ENCODE results near the gene APOBEC3C. TPM values are rescaled to one million over a fixed set of nuclear protein-coding genes. Genes with fewer than 3 reads are reported as not detected.
"Not testable (repeated sequence)": the region's sequence is repeated elsewhere in the genome, so short reads cannot be mapped to it uniquely, and the experiment has no call there.

APOBEC3C gene
- total RNA-seq, 4 donors from 2014 or later: 8.3 to 14.4 (median 9.0) TPM

GRCh38 chr22:38974826-38975175 lies 39.3 kb upstream of the APOBEC3C start:
- Histone ChIP-seq H3K9me3 (no peaks in the 10 kb centered on the region), H3K27me3 (no peaks in the 10 kb centered on the region), H3K4me1 (peaks cover 0 to 22% of the 10 kb centered on the region in 2 donors), H3K27ac (peak overlapping the region in 2 of 3 donors; percentile 67 to 77), H3K36me3 (no peaks in the 10 kb centered on the region), H3K4me3 (replicated peaks in 1 of 3) (no peak overlapping the region)
- intact Hi-C loops (cut with DNase I): no loop called here
- DNase-seq: peak; percentile 79 to 86
- no peak for TF ChIP-seq CTCF (IDR thresholded peaks at IDR 0.05)
- TF ChIP-seq POLR2A (IDR thresholded peaks at IDR 0.05): no peak
- 65% methylated on average over 7 of the region's 7 CpGs for WGBS, 2 donors

- H3K36me3 ChIP-seq; H3K4me3 ChIP-seq (replicated peaks in 1 of 3); H3K9me3 ChIP-seq; H3K27ac ChIP-seq; H3K27me3 ChIP-seq; intact Hi-C loops (cut with DNase I); DNase-seq: not testable (repeated sequence)
- H3K4me1 ChIP-seq: peaks cover 0 to 33% of the 10 kb centered on the region in 2 donors
- WGBS, 2 donors: 94 to 99% methylated on average over 4 of the region's 4 CpGs
These were observed 36.8 kb upstream of the APOBEC3C start for GRCh38 chr22:38977289-38977688.

DNA sequence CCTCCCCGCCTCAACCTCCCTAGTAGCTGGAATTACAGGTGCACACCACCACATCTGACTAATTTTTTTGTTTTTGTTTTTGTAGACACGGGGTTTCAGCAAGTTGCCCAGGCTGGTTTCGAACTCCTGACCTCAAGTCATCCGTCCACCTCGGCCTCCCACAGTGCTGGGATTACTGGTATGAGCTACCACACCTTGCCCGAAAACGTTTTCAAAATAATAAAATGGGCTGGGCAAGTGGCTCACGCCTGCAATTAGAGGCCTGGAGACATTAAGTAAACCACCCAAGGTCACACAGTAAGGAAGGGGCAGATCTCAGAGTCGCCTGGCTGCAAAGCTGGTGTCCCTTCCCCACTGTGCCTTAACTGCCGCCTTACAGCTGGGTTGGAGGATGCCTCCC lies 33.5 kb upstream of the APOBEC3C start:
- 79 to 81% methylated on average over 10 of the region's 10 CpGs for WGBS, 2 donors
- not testable (repeated sequence) for DNase-seq; H3K36me3 ChIP-seq; H3K4me3 ChIP-seq (replicated peaks in 1 of 3); H3K27me3 ChIP-seq; H3K9me3 ChIP-seq
- peaks cover 0 to 26% of the 10 kb centered on the region in 2 donors for H3K4me1 ChIP-seq
- peak overlapping the region in 2 of 3 donors; percentile 82 to 93 for H3K27ac ChIP-seq
- intact Hi-C loops (cut with DNase I): loop anchor here (10.0 kb wide), 1 partner anchor 56 kb away; no protein-coding TSS in a partner anchor

DNA sequence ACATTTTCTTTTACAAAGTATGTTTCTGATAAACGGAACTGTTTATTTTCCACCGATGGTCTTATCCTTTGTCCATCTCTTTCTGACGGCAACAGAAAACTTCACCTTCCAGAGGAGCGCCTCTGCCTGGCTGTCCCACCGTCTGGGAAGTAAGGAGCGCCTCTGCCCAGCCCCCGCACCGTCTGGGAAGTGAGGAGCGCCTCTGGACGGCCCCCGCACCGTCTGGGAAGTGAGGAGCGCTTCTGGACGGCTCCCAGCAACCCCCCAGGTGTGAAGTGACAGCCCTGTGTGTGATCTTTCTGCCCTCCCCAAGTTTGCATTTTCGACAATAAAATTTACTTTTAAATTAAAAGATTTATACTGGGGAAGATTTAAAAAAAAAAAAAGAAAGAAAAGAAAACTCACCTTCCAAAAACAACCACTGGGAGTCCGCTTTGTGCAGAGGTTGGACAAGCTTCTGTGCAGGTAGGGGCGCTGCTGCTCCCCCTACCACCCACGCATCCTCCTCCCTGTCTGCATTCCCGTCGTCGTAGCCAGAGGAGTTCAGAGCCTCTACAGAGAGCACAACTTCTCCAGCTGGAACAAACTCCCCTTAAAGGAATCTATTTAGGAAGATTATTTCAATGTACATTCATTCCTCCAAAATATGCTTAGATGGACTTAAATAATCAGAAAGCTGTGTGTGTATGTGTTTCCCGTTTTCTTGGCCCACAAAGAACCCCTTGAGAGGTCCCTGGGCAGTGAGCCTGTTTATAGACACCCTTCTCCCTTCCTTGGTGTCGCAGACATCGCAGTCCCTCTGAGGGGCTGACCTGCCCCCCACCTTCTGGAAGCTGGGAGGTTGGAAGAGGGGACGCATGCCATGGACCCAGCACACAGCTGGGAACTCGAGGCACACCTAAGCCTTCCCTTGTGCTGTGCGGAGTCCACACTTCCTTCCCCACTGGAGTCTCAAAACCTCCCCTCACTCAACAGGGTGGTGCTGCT lies 32.8 kb upstream of the APOBEC3C start:
- Histone ChIP-seq H3K4me3 (replicated peaks in 1 of 3) (peak overlapping the region in 1 of 3 donors; percentile 14), H3K27me3 (no peaks in the 10 kb centered on the region), H3K4me1 (peaks cover 0 to 26% of the 10 kb centered on the region in 2 donors), H3K36me3 (no peaks in the 10 kb centered on the region), H3K27ac (peak overlapping the region in 2 of 3 donors; percentile 82 to 93), H3K9me3 (no peaks in the 10 kb centered on the region)
- DNase-seq: peak; percentile 89 to 92
- TF ChIP-seq POLR2A (IDR thresholded peaks at IDR 0.05) (no peak), CTCF (IDR thresholded peaks at IDR 0.05) (peak in 5 of 6 experiments; percentile 57 to 95 (median 64))
- intact Hi-C loops (cut with DNase I): loop anchor here (10.0 kb wide), 1 partner anchor 56 kb away; no protein-coding TSS in a partner anchor
- 18 to 21% methylated on average over 27 of the region's 27 CpGs for WGBS, 2 donors

- intact Hi-C loops (cut with DNase I): loop anchor here (10.0 kb wide), 1 partner anchor 57 kb away; no protein-coding TSS in a partner anchor
- Histone ChIP-seq H3K4me1 (peaks cover 0 to 26% of the 10 kb centered on the region in 2 donors), H3K9me3 (no peaks in the 10 kb centered on the region), H3K27me3 (no peaks in the 10 kb centered on the region), H3K36me3 (no peaks in the 10 kb centered on the region), H3K27ac (peak within 1 kb of the TSS in 2 of 3 donors; percentile 82 to 93), H3K4me3 (replicated peaks in 1 of 3) (peak within 1 kb of the TSS in 1 of 3 donors; percentile 14)
- peak; percentile 93 to 94 for DNase-seq
- TF ChIP-seq POLR2A (IDR thresholded peaks at IDR 0.05) (no peak), CTCF (IDR thresholded peaks at IDR 0.05) (no peak)
- 12 to 15% methylated on average over 13 to 15 of the region's 16 CpGs for WGBS, 2 donors
These were observed 31.8 kb upstream of the APOBEC3C start, which contains the start of gene APOBEC3B for GRCh38 chr22:38981992-38982927. Gene APOBEC3B, plus strand, starts transcription at chr22:38982347. Its CDS starts 107 bp downstream, at chr22:38982454.

Data from thyroid gland (tissue), 4 donors.